Activated CD8-positive, alpha-beta memory T cell treated with anti-CD3 and anti-CD28 coated beads for 36 hours (primary cell): ENCODE data around the gene ZNF689. TPM values are rescaled to one million over a fixed set of nuclear protein-coding genes. Genes with fewer than 3 reads are reported as not detected.

Experiments
- CTCF ChIA-PET: fragments of 350-600 bp; sonication (Branson Sonifier 250); formaldehyde crosslinking; loops from one replicate; lab custom pipeline; 2021; ENCODE audit warnings: antibody characterized with exemption; lab: Charles Lee
- POLR2A ChIA-PET: fragments of 350-600 bp; sonication (Branson Sonifier 250); formaldehyde crosslinking; loops from one replicate; lab custom pipeline; 2021; ENCODE audit warnings: antibody characterized with exemption; lab: Charles Lee
- total RNA-seq, 2 experiments: library from RNA; stranded (reverse); gene quantifications; one replicate each; pipeline ENCODE4 v1.2.3, GENCODE V29; 2021

The ZNF689 gene
- total RNA-seq, result 10 to 100 TPM; 12.5 to 12.7 TPM

- ChIA-PET POLR2A (interaction anchor here (0.7 to 1.2 kb wide), 11 partner anchors 10 to 203 kb away, joined by 3 to 6 read pairs (median 4); partner anchors contain the start of genes DCTPP1, PRR14, ZNF688 and ZNF764), CTCF (interaction anchor here (0.5 to 3.2 kb wide), 5 partner anchors 13 to 75 kb away, joined by 3 to 19 read pairs (median 4); partner anchors contain the start of genes ZNF764 and ZNF785)
Observed at GRCh38 chr16:30609926-30610839, at the start of gene ZNF689. Gene ZNF689, minus strand, starts transcription at chr16:30610389. Its CDS starts 348 bp downstream, at chr16:30610041.

- ChIA-PET CTCF (interaction anchor here (0.5 to 4.7 kb wide), 9 partner anchors 8 to 582 kb away, joined by 3 to 43 read pairs (median 4); partner anchors contain the start of genes PRR14 and SRCAP), POLR2A (interaction anchor here (0.6 to 1.8 kb wide), 5 partner anchors 9 to 448 kb away, joined by 3 to 7 read pairs (median 6); partner anchors contain the start of gene ZNF764)
Observed at GRCh38 chr16:30658731-30659506, 48.7 kb upstream of the ZNF689 start.

- ChIA-PET CTCF (interaction anchor here (0.5 to 4.7 kb wide), 8 partner anchors 8 to 582 kb away, joined by 3 to 43 read pairs (median 4); partner anchors contain the start of gene PRR14), POLR2A (interaction anchor here (0.6 to 1.8 kb wide), 5 partner anchors 8 to 449 kb away, joined by 3 to 7 read pairs (median 6); partner anchors contain the start of gene ZNF764)
Observed at GRCh38 chr16:30657866-30658730, 47.9 kb upstream of the ZNF689 start, which contains the start of gene FBRS. Gene FBRS, plus strand, starts transcription at chr16:30658431. Its CDS starts 1,088 bp downstream, at chr16:30659519.

GRCh38 chr16:30656974-30657865 is 47.0 kb upstream of the ZNF689 start:
- CTCF ChIA-PET, result interaction anchor here (0.7 kb wide), 1 partner anchor 37 kb away, joined by 4 read pairs; no protein-coding TSS in a partner anchor
- POLR2A ChIA-PET, result interaction anchor here (1.2 kb wide), 1 partner anchor 23 kb away, joined by 3 read pairs; no protein-coding TSS in a partner anchor

GRCh38 chr16:30656388-30656787 is 46.2 kb upstream of the ZNF689 start:
- ChIA-PET CTCF (interaction anchor here (0.9 to 1.2 kb wide), 2 partner anchors 9 to 37 kb away, joined by 3 to 4 read pairs; no protein-coding TSS in a partner anchor), POLR2A (interaction anchor here (1.2 kb wide), 1 partner anchor 22 kb away, joined by 3 read pairs; no protein-coding TSS in a partner anchor)

- POLR2A ChIA-PET, result no interaction called here
- CTCF ChIA-PET, result interaction anchor here (0.7 to 1.2 kb wide), 4 partner anchors 9 to 226 kb away, joined by 3 to 4 read pairs (median 3); partner anchors contain the start of gene DCTPP1
Observed at GRCh38 chr16:30655815-30656347, 45.7 kb upstream of the ZNF689 start.

GRCh38 chr16:30654856-30655255 is 44.7 kb upstream of the ZNF689 start:
- POLR2A ChIA-PET, result no interaction called here

GRCh38 chr16:30652718-30653117 is 42.5 kb upstream of the ZNF689 start:
- POLR2A ChIA-PET, result no interaction called here
- CTCF ChIA-PET, result interaction anchor here (5.3 kb wide), 1 partner anchor 42 kb away, joined by 42 read pairs; no protein-coding TSS in a partner anchor

More at GRCh38 chr16:30654856-30655255, 44.7 kb upstream of the ZNF689 start:
- CTCF ChIA-PET, result interaction anchor here (0.9 kb wide), 1 partner anchor 225 kb away, joined by 3 read pairs; the partner anchor contains the start of gene DCTPP1

- ChIA-PET POLR2A (no interaction called here), CTCF (interaction anchor here (0.6 to 5.3 kb wide), 2 partner anchors 43 to 311 kb away, joined by 4 to 42 read pairs; no protein-coding TSS in a partner anchor)
Observed at GRCh38 chr16:30652005-30652296, 41.8 kb upstream of the ZNF689 start.

GRCh38 chr16:30651124-30652004 is 41.2 kb upstream of the ZNF689 start:
- ChIA-PET POLR2A (interaction anchor here (0.8 to 1.2 kb wide), 3 partner anchors 9 to 116 kb away, joined by 3 to 5 read pairs (median 3); partner anchors contain the start of gene ZNF747), CTCF (interaction anchor here (0.6 to 5.3 kb wide), 6 partner anchors 7 to 310 kb away, joined by 4 to 42 read pairs (median 6); partner anchors contain the start of gene FBRS)

- ChIA-PET CTCF (interaction anchor here (0.8 to 5.3 kb wide), 9 partner anchors 8 to 255 kb away, joined by 3 to 42 read pairs (median 5); partner anchors contain the start of genes FBRS, ZNF48 and ZNF764), POLR2A (interaction anchor here (0.8 to 1.3 kb wide), 7 partner anchors 8 to 315 kb away, joined by 3 to 6 read pairs (median 3); partner anchors contain the start of genes FBRS and ZNF747)
Observed at GRCh38 chr16:30650369-30651123, 40.4 kb upstream of the ZNF689 start, which contains the start of gene PRR14. Gene PRR14, plus strand, starts transcription at chr16:30650960. Its CDS starts 686 bp downstream, at chr16:30651646.

GRCh38 chr16:30649725-30650368 is 39.7 kb upstream of the ZNF689 start:
- CTCF ChIA-PET, result interaction anchor here (0.8 to 5.3 kb wide), 9 partner anchors 9 to 255 kb away, joined by 3 to 42 read pairs (median 5); partner anchors contain the start of genes FBRS, ZNF48 and ZNF764

GRCh38 chr16:30647274-30647571 is 37.0 kb upstream of the ZNF689 start:
- POLR2A ChIA-PET, result no interaction called here
- CTCF ChIA-PET, result interaction anchor here (0.8 kb wide), 1 partner anchor 9 kb away, joined by 3 read pairs; no protein-coding TSS in a partner anchor

More at GRCh38 chr16:30649725-30650368, 39.7 kb upstream of the ZNF689 start:
- POLR2A ChIA-PET, result interaction anchor here (0.5 to 1.3 kb wide), 6 partner anchors 9 to 314 kb away, joined by 3 to 6 read pairs (median 4); partner anchors contain the start of genes FBRS and ZNF747
